ENCODE data around the gene TCP11L2.

TCP11L2 gene

GRCh38 chr12:106271575-106272505 lies 30.7 kb upstream of the TCP11L2 start:
- DNase-seq (ENCODE audit: low spot score) (no peak), ATAC-seq (ENCODE audit: low read depth) (no peak)
- Histone ChIP-seq H3K4me1 (ENCODE audit: insufficient read depth, poor library complexity, severe bottlenecking) (no peaks in the 10 kb centered on the region), H3K36me3 (ENCODE audit: low read depth) (no peaks in the 10 kb centered on the region), H3K27me3 (ENCODE audit: insufficient read depth, poor library complexity, severe bottlenecking) (no peaks in the 10 kb centered on the region), H3K27ac (ENCODE audit: poor library complexity, severe bottlenecking) (no peak overlapping the region), H3K9me3 (ENCODE audit: severe bottlenecking) (no peaks in the 10 kb centered on the region), H3K4me3 (ENCODE audit: severe bottlenecking) (no peak overlapping the region)
- no peak for TF ChIP-seq CTCF (IDR thresholded peaks at IDR 0.05; ENCODE audit: poor library complexity, severe bottlenecking)

- TF ChIP-seq CTCF (IDR thresholded peaks at IDR 0.05; ENCODE audit: poor library complexity, severe bottlenecking), result no peak
- no peak overlapping the region for H3K4me3 ChIP-seq (ENCODE audit: severe bottlenecking)
- H3K9me3 ChIP-seq (ENCODE audit: severe bottlenecking), result no peaks in the 10 kb centered on the region
- H3K4me1 ChIP-seq (ENCODE audit: insufficient read depth, poor library complexity, severe bottlenecking), result no peaks in the 10 kb centered on the region
- H3K27ac ChIP-seq (ENCODE audit: poor library complexity, severe bottlenecking), result no peak overlapping the region
- DNase-seq (ENCODE audit: low spot score), result no peak
- ATAC-seq (ENCODE audit: low read depth), result no peak
- no peaks in the 10 kb centered on the region for H3K36me3 ChIP-seq (ENCODE audit: low read depth)
- H3K27me3 ChIP-seq (ENCODE audit: insufficient read depth, poor library complexity, severe bottlenecking), result no peaks in the 10 kb centered on the region
Measured at GRCh38 chr12:106273491-106273890, 29.0 kb upstream of the TCP11L2 start.

- Histone ChIP-seq H3K27ac (ENCODE audit: poor library complexity, severe bottlenecking) (no peak overlapping the region), H3K9me3 (ENCODE audit: severe bottlenecking) (no peaks in the 10 kb centered on the region), H3K4me3 (ENCODE audit: severe bottlenecking) (no peak overlapping the region), H3K4me1 (ENCODE audit: insufficient read depth, poor library complexity, severe bottlenecking) (no peaks in the 10 kb centered on the region), H3K36me3 (ENCODE audit: low read depth) (no peaks in the 10 kb centered on the region), H3K27me3 (ENCODE audit: insufficient read depth, poor library complexity, severe bottlenecking) (no peaks in the 10 kb centered on the region)
- ATAC-seq (ENCODE audit: low read depth) (no peak), DNase-seq (ENCODE audit: low spot score) (no peak)
- TF ChIP-seq CTCF (IDR thresholded peaks at IDR 0.05; ENCODE audit: poor library complexity, severe bottlenecking), result no peak
Measured at GRCh38 chr12:106274012-106274411, 28.5 kb upstream of the TCP11L2 start.

DNA sequence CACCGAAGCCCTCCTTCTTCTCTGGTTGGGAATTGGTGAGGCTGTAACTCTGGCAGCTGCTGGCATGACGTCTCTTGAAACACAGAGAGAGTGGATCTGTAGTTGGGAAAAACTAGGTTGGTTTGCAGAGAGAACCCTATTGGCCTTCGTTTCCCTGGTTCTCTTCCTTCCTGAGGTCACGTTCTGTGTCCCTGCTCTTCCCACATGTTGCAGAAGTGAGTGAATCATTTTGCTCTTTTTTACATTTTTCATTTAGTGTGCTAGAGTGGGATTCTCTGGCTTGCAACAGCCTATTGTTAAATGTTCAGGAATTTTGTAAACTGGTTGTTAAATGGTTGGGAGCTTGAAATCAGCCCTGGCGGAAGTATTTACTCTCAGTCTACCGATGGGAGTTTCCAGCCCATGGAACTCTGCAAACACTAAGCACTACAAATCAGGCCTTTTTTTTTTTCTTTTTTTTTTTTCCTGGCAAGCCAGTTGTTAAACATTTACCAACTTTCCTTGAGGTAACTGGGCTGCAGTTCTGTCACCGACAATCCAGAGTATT lies 27.9 kb upstream of the TCP11L2 start:
- no peak for DNase-seq (ENCODE audit: low spot score)
- no peak for ATAC-seq (ENCODE audit: low read depth)
- Histone ChIP-seq H3K36me3 (ENCODE audit: low read depth) (no peaks in the 10 kb centered on the region), H3K9me3 (ENCODE audit: severe bottlenecking) (no peaks in the 10 kb centered on the region), H3K4me1 (ENCODE audit: insufficient read depth, poor library complexity, severe bottlenecking) (no peaks in the 10 kb centered on the region), H3K27ac (ENCODE audit: poor library complexity, severe bottlenecking) (no peak overlapping the region), H3K27me3 (ENCODE audit: insufficient read depth, poor library complexity, severe bottlenecking) (no peaks in the 10 kb centered on the region), H3K4me3 (ENCODE audit: severe bottlenecking) (no peak overlapping the region)
- no peak for TF ChIP-seq CTCF (IDR thresholded peaks at IDR 0.05; ENCODE audit: poor library complexity, severe bottlenecking)

- Histone ChIP-seq H3K9me3 (ENCODE audit: severe bottlenecking) (no peaks in the 10 kb centered on the region), H3K27ac (ENCODE audit: poor library complexity, severe bottlenecking) (no peak overlapping the region), H3K36me3 (ENCODE audit: low read depth) (no peaks in the 10 kb centered on the region), H3K27me3 (ENCODE audit: insufficient read depth, poor library complexity, severe bottlenecking) (no peaks in the 10 kb centered on the region), H3K4me1 (ENCODE audit: insufficient read depth, poor library complexity, severe bottlenecking) (no peaks in the 10 kb centered on the region), H3K4me3 (ENCODE audit: severe bottlenecking) (no peak overlapping the region)
- no peak for TF ChIP-seq CTCF (IDR thresholded peaks at IDR 0.05; ENCODE audit: poor library complexity, severe bottlenecking)
- no peak for ATAC-seq (ENCODE audit: low read depth)
- DNase-seq (ENCODE audit: low spot score), result no peak
Measured at GRCh38 chr12:106275458-106275857, 27.1 kb upstream of the TCP11L2 start.
